H1 (cell line): ENCODE results near the gene SAFB.

ENCODE experiments used
- EP300 ChIP-seq, 2 experiments: IDR thresholded peaks; 1 replicate in 1 of 2; 2 replicates in 1 of 2; pipeline ENCODE4 v1.6.1; 2011 to 2012; ENCODE audit warnings: low read depth in 2 of 2, low read length in 2 of 2, mild to moderate bottlenecking in 2 of 2, borderline replicate concordance in 1 of 2, inconsistent platforms in 1 of 2, moderate library complexity in 1 of 2
- MAFK ChIP-seq: IDR thresholded peaks from 2 replicates; pipeline ENCODE4 v1.6.1; 2012; ENCODE audit warnings: low read depth, mild to moderate bottlenecking, improper control_type of control experiment, low read length

GRCh38 chr19:5588441-5588840 lies 34.4 kb upstream of the SAFB start:
- TF ChIP-seq MAFK (no peak), EP300 (IDR thresholded peaks at IDR 0.05; ENCODE audit: borderline replicate concordance in 1 of 2, low read depth in 2 of 2, low read length in 2 of 2) (no peak)
